Measurements from ENCODE around the gene ARL2. TPM values are rescaled to one million over a fixed set of nuclear protein-coding genes. Genes with fewer than 3 reads are reported as not detected.

ARL2 gene
- polyA plus RNA-seq, 1 donor (not counting 4 experiments of a cell fraction or from before 2014, with no cell fraction given) = 77.8 TPM

- Histone ChIP-seq H3K27me3 (ENCODE audit: control insufficient read depth, extremely low read depth, insufficient read depth, low read length) (no peaks in the 10 kb centered on the region), H3K4me2 (ENCODE audit: control insufficient read depth, extremely low read depth, insufficient read depth, low read depth, low read length) (no peak overlapping the region), H3K4me3 (ENCODE audit: control insufficient read depth in 2 of 3, extremely low read depth in 1 of 3, insufficient read depth in 2 of 3, low read depth in 1 of 3, low read length in 3 of 3) (no peak overlapping the region), H4K20me1 (ENCODE audit: control insufficient read depth, extremely low read depth, insufficient read depth, low read length) (no peaks in the 10 kb centered on the region), H3K27ac (ENCODE audit: control insufficient read depth, insufficient read depth, low read length) (no peak overlapping the region), H2AFZ (ENCODE audit: control insufficient read depth, low read length) (no peak overlapping the region), H3K9me1 (ENCODE audit: control insufficient read depth, extremely low read depth, insufficient read depth, low read length) (no peaks in the 10 kb centered on the region), H3K4me1 (ENCODE audit: control insufficient read depth, extremely low read depth, insufficient read depth, low read length) (peaks cover 20% of the 10 kb centered on the region), H3K36me3 (ENCODE audit: control insufficient read depth in 2 of 2, extremely low read depth in 1 of 2, insufficient read depth in 2 of 2, low read length in 2 of 2) (peaks cover 3 to 7% of the 10 kb centered on the region in 2 experiments), H3K79me2 (ENCODE audit: control insufficient read depth, insufficient read depth, low read length) (peaks cover 5% of the 10 kb centered on the region), H3K9me3 (ENCODE audit: control insufficient read depth, low read depth, low read length) (no peaks in the 10 kb centered on the region), H3K9ac (ENCODE audit: control insufficient read depth, extremely low read depth, insufficient read depth, low read length) (no peak overlapping the region)
- no peak for FAIRE-seq
- no peak for DNase-seq (ENCODE audit: low read depth, low spot score)
- no peak for TF ChIP-seq EZH2 (IDR thresholded peaks at IDR 0.05; ENCODE audit: low read length)
- no peak for TF ChIP-seq CTCF (optimal IDR thresholded peaks at IDR 0.05 in 1 of 3, IDR thresholded peaks at IDR 0.05 in 1 of 3, conservative IDR thresholded peaks at IDR 0.05 in 1 of 3; ENCODE audit: extremely low read depth in 1 of 3, insufficient read depth in 2 of 3, low read length in 3 of 3)
- dilution Hi-C loops (cut with MboI; ENCODE audit: extremely low pct_ligation_motif_present, low sequenced_read_pairs) = no loop called here
Observed at GRCh38 chr11:65045061-65045460, 31.1 kb downstream of the ARL2 start.

- dilution Hi-C loops (cut with MboI; ENCODE audit: extremely low pct_ligation_motif_present, low sequenced_read_pairs) = no loop called here
- Histone ChIP-seq H3K4me2 (ENCODE audit: control insufficient read depth, extremely low read depth, insufficient read depth, low read depth, low read length) (no peak overlapping the region), H3K9me3 (ENCODE audit: control insufficient read depth, low read depth, low read length) (no peaks in the 10 kb centered on the region), H3K4me3 (ENCODE audit: control insufficient read depth in 2 of 3, extremely low read depth in 1 of 3, insufficient read depth in 2 of 3, low read depth in 1 of 3, low read length in 3 of 3) (no peak overlapping the region), H3K27ac (ENCODE audit: control insufficient read depth, insufficient read depth, low read length) (no peak overlapping the region), H2AFZ (ENCODE audit: control insufficient read depth, low read length) (no peak overlapping the region), H4K20me1 (ENCODE audit: control insufficient read depth, extremely low read depth, insufficient read depth, low read length) (no peaks in the 10 kb centered on the region), H3K9ac (ENCODE audit: control insufficient read depth, extremely low read depth, insufficient read depth, low read length) (no peak overlapping the region), H3K4me1 (ENCODE audit: control insufficient read depth, extremely low read depth, insufficient read depth, low read length) (peaks cover 17% of the 10 kb centered on the region), H3K36me3 (ENCODE audit: control insufficient read depth in 2 of 2, extremely low read depth in 1 of 2, insufficient read depth in 2 of 2, low read length in 2 of 2) (peaks cover 3 to 7% of the 10 kb centered on the region in 2 experiments), H3K27me3 (ENCODE audit: control insufficient read depth, extremely low read depth, insufficient read depth, low read length) (no peaks in the 10 kb centered on the region), H3K79me2 (ENCODE audit: control insufficient read depth, insufficient read depth, low read length) (peaks cover 5% of the 10 kb centered on the region), H3K9me1 (ENCODE audit: control insufficient read depth, extremely low read depth, insufficient read depth, low read length) (no peaks in the 10 kb centered on the region)
- FAIRE-seq = no peak
- DNase-seq (ENCODE audit: low read depth, low spot score) = no peak
- TF ChIP-seq CTCF (optimal IDR thresholded peaks at IDR 0.05 in 1 of 3, IDR thresholded peaks at IDR 0.05 in 1 of 3, conservative IDR thresholded peaks at IDR 0.05 in 1 of 3; ENCODE audit: extremely low read depth in 1 of 3, insufficient read depth in 2 of 3, low read length in 3 of 3) (no peak), EZH2 (IDR thresholded peaks at IDR 0.05; ENCODE audit: low read length) (no peak)
Observed at GRCh38 chr11:65045728-65046127, 31.8 kb downstream of the ARL2 start.
